Gastrocnemius medialis (tissue), 4 donors: ENCODE measurements around the gene AARS2.

Experiments used
- CTCF ChIP-seq, 5 experiments: fragments of 450-650 bp in 3 of 5; fragments of 200-600 bp in 2 of 5; sonication (generic) in 2 of 5; IDR thresholded peaks in 4 of 5; conservative IDR thresholded peaks in 1 of 5; 1 replicate in 4 of 5; 2 replicates in 1 of 5; pipeline ENCODE4 v1.5.1; 2016 to 2019; ENCODE audit warnings: antibody characterized with exemption in 5 of 5, mild to moderate bottlenecking in 3 of 5, moderate library complexity in 3 of 5
- POLR2A ChIP-seq, 2 donors: fragments of 450-650 bp; IDR thresholded peaks; one replicate each; pipeline ENCODE4 v1.6.1; 2017; ENCODE audit warnings: antibody characterized with exemption in 2 of 2, mild to moderate bottlenecking in 2 of 2, moderate library complexity in 2 of 2

- TF ChIP-seq CTCF (IDR thresholded peaks at IDR 0.05 in 4 of 5, conservative IDR thresholded peaks at IDR 0.05 in 1 of 5): no peak
- no peak for TF ChIP-seq POLR2A (IDR thresholded peaks at IDR 0.05)
Measured at GRCh38 chr6:44255105-44255808, 57.9 kb downstream of the AARS2 start.
